CD4-positive, alpha-beta memory T cell (primary cell): ENCODE measurements around the gene ADGRV1. TPM values are rescaled to one million over a fixed set of nuclear protein-coding genes. Genes with fewer than 3 reads are reported as not detected.
"Not testable (repeated sequence)": the region's sequence is repeated elsewhere in the genome, so short reads cannot be mapped to it uniquely, and the experiment has no call there.

Experiments
- CTCF ChIA-PET: fragments of 350-600 bp; sonication (Branson Sonifier 250); formaldehyde crosslinking; loops from one replicate; lab custom pipeline; 2021; ENCODE audit warnings: inconsistent platforms; ENCODE audit not compliant: partially characterized antibody; lab: Charles Lee
- POLR2A ChIA-PET: fragments of 350-600 bp; sonication (Branson Sonifier 250); formaldehyde crosslinking; loops from one replicate; lab custom pipeline; 2021; ENCODE audit not compliant: partially characterized antibody; lab: Charles Lee
- DNase-seq, 5 donors: peaks; one replicate each; pipeline versions ENCODE4 v3.0.0 to v3.0.0-alpha.2; 2020 to 2022; ENCODE audit warnings: mixed read lengths in 1 of 5
- H3K27ac ChIP-seq: one replicate; pipeline ENCODE4 v1.7.0; 2013; ENCODE audit warnings: low read depth, low read length
- H3K27me3 ChIP-seq: 2 replicates; pipeline ENCODE4 v1.7.0; 2013; ENCODE audit warnings: mild to moderate bottlenecking, low read length, moderate library complexity; ENCODE audit not compliant: insufficient read depth
- H3K36me3 ChIP-seq: 2 replicates; pipeline ENCODE4 v1.7.0; 2013; ENCODE audit warnings: mild to moderate bottlenecking, low read length, moderate library complexity; ENCODE audit not compliant: insufficient read depth
- H3K4me1 ChIP-seq: 2 replicates; pipeline ENCODE4 v1.7.0; 2013; ENCODE audit warnings: mild to moderate bottlenecking, low read length, moderate library complexity; ENCODE audit not compliant: insufficient read depth
- H3K4me3 ChIP-seq, 2 donors: one replicate each; pipeline ENCODE4 v1.7.0; 2013; ENCODE audit warnings: low read length in 2 of 2, mild to moderate bottlenecking in 1 of 2
- H3K9me3 ChIP-seq, 2 donors: one replicate each; pipeline ENCODE4 v1.7.0; 2013; ENCODE audit warnings: low read length in 2 of 2, control low read depth in 1 of 2; ENCODE audit not compliant: control insufficient read depth in 1 of 2
- H3K27ac Mint-ChIP-seq, 7 donors: one replicate each; pipeline ENCODE4 v1.8.0; 2020 to 2021; ENCODE audit warnings: mixed read lengths in 7 of 7, mild to moderate bottlenecking in 6 of 7, inconsistent platforms in 3 of 7, moderate library complexity in 3 of 7
- H3K27me3 Mint-ChIP-seq, 2 donors: one replicate each; pipeline ENCODE4 v1.8.0; 2020 to 2021; ENCODE audit warnings: mixed read lengths in 2 of 2
- H3K36me3 Mint-ChIP-seq, 2 donors: one replicate each; pipeline ENCODE4 v1.8.0; 2020 to 2021; ENCODE audit warnings: mixed read lengths in 2 of 2, inconsistent platforms in 1 of 2, mild to moderate bottlenecking in 1 of 2
- H3K4me1 Mint-ChIP-seq, 4 donors: one replicate each; pipeline ENCODE4 v1.8.0; 2020 to 2021; ENCODE audit warnings: mixed read lengths in 4 of 4, mild to moderate bottlenecking in 1 of 4
- H3K4me3 Mint-ChIP-seq, 8 donors: one replicate each; pipeline ENCODE4 v1.8.0; 2020 to 2021; ENCODE audit warnings: mixed read lengths in 8 of 8, mild to moderate bottlenecking in 7 of 8, moderate library complexity in 6 of 8, inconsistent platforms in 3 of 8
- H3K9me3 Mint-ChIP-seq, 8 donors: one replicate each; pipeline ENCODE4 v1.8.0; 2020 to 2021; ENCODE audit warnings: mixed read lengths in 8 of 8, mild to moderate bottlenecking in 5 of 8, inconsistent platforms in 3 of 8, moderate library complexity in 1 of 8
- intact Hi-C: fragments of 100-400 bp; cut with micrococcal nuclease; formaldehyde crosslinking; loops from one replicate; pipeline ENCODE4 v1.15.1; 2023
- polyA plus RNA-seq, 2 donors: library from polyadenylated mRNA; unstranded; fragments of 300-500 nt; fragmentation: Illumina TruSeq; gene quantifications; one replicate each; pipeline ENCODE4 v1.2.3, GENCODE V29; 2021
- total RNA-seq, 2 experiments: library from RNA; stranded (reverse); gene quantifications; one replicate each; pipeline ENCODE4 v1.2.3, GENCODE V29; 2021

ADGRV1 gene
- total and polyA plus RNA-seq, 4 experiments from 2014 or later, result 0.09 to 0.22 TPM; not detected in 2

GRCh38 chr5:90593083-90593482 lies 34.5 kb downstream of the ADGRV1 start:
- H3K4me3 ChIP-seq, H3K27me3 ChIP-seq, intact Hi-C loops, CTCF ChIA-PET, H3K27ac ChIP-seq, H3K36me3 Mint-ChIP-seq, H3K36me3 ChIP-seq, H3K4me1 ChIP-seq, H3K4me1 Mint-ChIP-seq, H3K27ac Mint-ChIP-seq, H3K4me3 Mint-ChIP-seq, H3K9me3 ChIP-seq, POLR2A ChIA-PET, DNase-seq: not testable (repeated sequence)
- Mint-ChIP-seq H3K27me3 (peaks cover 9 to 14% of the 10 kb centered on the region in 2 donors), H3K9me3 (peaks cover 0 to 20% (median 4%) of the 10 kb centered on the region in 8 donors)

DNA sequence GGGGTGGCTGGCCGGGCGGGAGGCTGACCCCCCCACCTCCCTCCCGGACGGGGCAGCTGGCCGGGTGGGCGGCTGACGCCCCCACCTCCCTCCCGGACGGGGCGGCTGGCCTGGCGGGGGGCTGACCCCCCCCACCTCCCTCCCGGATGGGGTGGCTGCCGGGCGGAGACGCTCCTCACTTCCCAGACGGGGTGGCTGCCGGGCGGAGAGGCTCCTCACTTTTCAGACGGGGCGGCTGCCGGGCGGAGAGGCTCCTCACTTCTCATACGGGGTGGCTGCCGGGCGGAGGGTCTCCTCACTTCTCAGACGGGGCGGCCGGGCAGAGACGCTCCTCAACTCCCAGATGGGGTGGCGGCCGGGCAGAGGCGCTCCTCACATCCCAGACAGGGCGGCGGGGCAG lies 37.2 kb downstream of the ADGRV1 start:
- H3K4me3 ChIP-seq, H3K9me3 ChIP-seq, H3K27me3 Mint-ChIP-seq, H3K36me3 ChIP-seq, H3K36me3 Mint-ChIP-seq, H3K27ac Mint-ChIP-seq, intact Hi-C loops, POLR2A ChIA-PET, H3K4me1 Mint-ChIP-seq, H3K27me3 ChIP-seq, H3K27ac ChIP-seq, H3K4me1 ChIP-seq, CTCF ChIA-PET, H3K4me3 Mint-ChIP-seq, DNase-seq: not testable (repeated sequence)
- H3K9me3 Mint-ChIP-seq, result peaks cover 0 to 20% (median 4%) of the 10 kb centered on the region in 8 donors

DNA sequence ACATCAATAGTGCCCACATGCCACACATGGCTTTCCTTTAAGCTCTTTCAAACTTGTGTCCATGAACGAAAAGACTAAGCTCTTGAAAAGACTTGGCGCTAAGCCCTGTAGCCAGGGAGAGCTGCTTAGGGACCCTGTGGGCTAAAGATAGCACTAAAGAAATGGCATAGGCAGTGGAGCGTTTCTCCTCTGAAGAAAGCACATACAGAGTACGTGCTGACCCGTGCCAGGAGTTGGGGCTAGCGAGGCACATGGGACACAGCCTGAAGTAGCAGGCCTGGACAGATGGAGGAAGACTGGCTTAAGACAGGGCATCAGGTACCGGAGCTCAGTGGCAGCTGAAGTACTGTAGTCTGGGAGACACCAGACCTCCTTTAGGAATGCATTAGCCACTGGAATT lies 39.7 kb downstream of the ADGRV1 start:
- Histone ChIP-seq H3K4me3 (no peak overlapping the region), H3K9me3 (no peaks in the 10 kb centered on the region), H3K27ac (no peak overlapping the region), H3K27me3 (no peaks in the 10 kb centered on the region), H3K4me1 (no peaks in the 10 kb centered on the region), H3K36me3 (no peaks in the 10 kb centered on the region)
- intact Hi-C loops, result no loop called here
- ChIA-PET POLR2A (no interaction called here), CTCF (no interaction called here)
- Mint-ChIP-seq H3K9me3 (peaks cover 0 to 10% (median 2%) of the 10 kb centered on the region in 8 donors), H3K36me3 (no peaks in the 10 kb centered on the region), H3K27me3 (peaks cover 4 to 8% of the 10 kb centered on the region in 2 donors), H3K4me1 (no peaks in the 10 kb centered on the region), H3K4me3 (no peak overlapping the region), H3K27ac (no peak overlapping the region)
- no peak for DNase-seq

- H3K27me3 Mint-ChIP-seq, result peaks cover 7 to 10% of the 10 kb centered on the region in 2 donors
- H3K36me3 Mint-ChIP-seq, H3K4me1 Mint-ChIP-seq, H3K36me3 ChIP-seq, H3K27ac ChIP-seq, H3K4me3 ChIP-seq, H3K9me3 ChIP-seq, H3K27me3 ChIP-seq, intact Hi-C loops, DNase-seq, H3K4me3 Mint-ChIP-seq, POLR2A ChIA-PET, CTCF ChIA-PET, H3K4me1 ChIP-seq, H3K27ac Mint-ChIP-seq, H3K9me3 Mint-ChIP-seq: not testable (repeated sequence)
These were observed 41.7 kb downstream of the ADGRV1 start for GRCh38 chr5:90600307-90600706.

GRCh38 chr5:90601468-90601867 lies 42.9 kb downstream of the ADGRV1 start:
- H3K4me3 Mint-ChIP-seq, result no peak overlapping the region
- no peaks in the 10 kb centered on the region for H3K27me3 ChIP-seq
- no peaks in the 10 kb centered on the region for H3K4me1 ChIP-seq
- H3K9me3 ChIP-seq, result no peaks in the 10 kb centered on the region
- DNase-seq, result no peak
- no peaks in the 10 kb centered on the region for H3K36me3 Mint-ChIP-seq
- no peak overlapping the region for H3K4me3 ChIP-seq
- peaks cover 0 to 5% (median 1%) of the 10 kb centered on the region in 8 donors for H3K9me3 Mint-ChIP-seq
- H3K27ac ChIP-seq, result no peak overlapping the region
- ChIA-PET POLR2A (no interaction called here), CTCF (no interaction called here)
- H3K36me3 ChIP-seq, result no peaks in the 10 kb centered on the region
- H3K27me3 Mint-ChIP-seq, result peaks cover 7 to 10% of the 10 kb centered on the region in 2 donors
- no peaks in the 10 kb centered on the region for H3K4me1 Mint-ChIP-seq
- H3K27ac Mint-ChIP-seq, result no peak overlapping the region
- intact Hi-C loops, result no loop called here

GRCh38 chr5:90602681-90603080 lies 44.1 kb downstream of the ADGRV1 start:
- Histone ChIP-seq H3K27ac (no peak overlapping the region), H3K27me3 (no peaks in the 10 kb centered on the region), H3K4me3 (no peak overlapping the region), H3K36me3 (no peaks in the 10 kb centered on the region), H3K9me3 (no peaks in the 10 kb centered on the region), H3K4me1 (no peaks in the 10 kb centered on the region)
- Mint-ChIP-seq H3K4me1 (no peaks in the 10 kb centered on the region), H3K27ac (no peak overlapping the region), H3K36me3 (no peaks in the 10 kb centered on the region), H3K4me3 (no peak overlapping the region), H3K9me3 (no peaks in the 10 kb centered on the region), H3K27me3 (peaks cover 6 to 7% of the 10 kb centered on the region in 2 donors)
- intact Hi-C loops, result no loop called here
- ChIA-PET CTCF (no interaction called here), POLR2A (no interaction called here)
- no peak for DNase-seq

GRCh38 chr5:90606539-90606938 lies 47.9 kb downstream of the ADGRV1 start:
- H3K4me1 ChIP-seq, result no peaks in the 10 kb centered on the region
- POLR2A ChIA-PET, result no interaction called here
- no peak overlapping the region for H3K27ac ChIP-seq
- H3K27me3 ChIP-seq, result no peaks in the 10 kb centered on the region
- H3K4me3 ChIP-seq, result no peak overlapping the region
- H3K9me3 ChIP-seq, result no peaks in the 10 kb centered on the region
- Mint-ChIP-seq H3K27ac (no peak overlapping the region), H3K36me3 (no peaks in the 10 kb centered on the region), H3K4me3 (no peak overlapping the region), H3K4me1 (no peaks in the 10 kb centered on the region), H3K27me3 (peaks cover 9 to 10% of the 10 kb centered on the region in 2 donors), H3K9me3 (no peaks in the 10 kb centered on the region)
- CTCF ChIA-PET, result no interaction called here
- intact Hi-C loops, result no loop called here
- no peaks in the 10 kb centered on the region for H3K36me3 ChIP-seq
- no peak for DNase-seq

- Mint-ChIP-seq H3K36me3 (no peaks in the 10 kb centered on the region), H3K27ac (no peak overlapping the region), H3K4me3 (no peak overlapping the region), H3K27me3 (peaks cover 3 to 6% of the 10 kb centered on the region in 2 donors), H3K9me3 (no peaks in the 10 kb centered on the region), H3K4me1 (peaks cover 0 to 10% (median 3%) of the 10 kb centered on the region in 4 donors)
- intact Hi-C loops, result no loop called here
- POLR2A ChIA-PET, result no interaction called here
- H3K27me3 ChIP-seq, result no peaks in the 10 kb centered on the region
- no peak overlapping the region for H3K27ac ChIP-seq
- no peak overlapping the region for H3K4me3 ChIP-seq
- no peaks in the 10 kb centered on the region for H3K9me3 ChIP-seq
- H3K4me1 ChIP-seq, result no peaks in the 10 kb centered on the region
- no peaks in the 10 kb centered on the region for H3K36me3 ChIP-seq
- CTCF ChIA-PET, result no interaction called here
- no peak for DNase-seq
These were observed 54.3 kb downstream of the ADGRV1 start for GRCh38 chr5:90612919-90613318.
